PC-9 (cell line): ENCODE results near the gene SLC22A31.

Experiments used
- CTCF ChIP-seq: fragments of 200-600 bp; sonication (generic); conservative IDR thresholded peaks from 2 replicates; pipeline ENCODE4 v1.6.1; 2017; ENCODE audit warnings: mixed run types, antibody characterized with exemption, mild to moderate bottlenecking, moderate library complexity
- EZH2 ChIP-seq: fragments of 200-600 bp; sonication (generic); IDR thresholded peaks from 2 replicates; pipeline ENCODE4 v1.8.0; 2017; ENCODE audit warnings: antibody characterized with exemption, low read depth

- TF ChIP-seq CTCF = no peak
- no peak for TF ChIP-seq EZH2
Observed at GRCh38 chr16:89233678-89234490, 33.5 kb upstream of the SLC22A31 start.
